SH-SY5Y (cell line): Measurements from ENCODE around the gene TET2.

Source experiments
- GATA2 ChIP-seq: IDR thresholded peaks from 2 replicates; pipeline ENCODE4 v1.6.1; 2011; ENCODE audit warnings: mild to moderate bottlenecking, low read depth, low read length
- GATA3 ChIP-seq: IDR thresholded peaks from 2 replicates; pipeline ENCODE4 v1.6.1; 2011; ENCODE audit warnings: low read depth, mild to moderate bottlenecking, low read length, moderate library complexity

DNA sequence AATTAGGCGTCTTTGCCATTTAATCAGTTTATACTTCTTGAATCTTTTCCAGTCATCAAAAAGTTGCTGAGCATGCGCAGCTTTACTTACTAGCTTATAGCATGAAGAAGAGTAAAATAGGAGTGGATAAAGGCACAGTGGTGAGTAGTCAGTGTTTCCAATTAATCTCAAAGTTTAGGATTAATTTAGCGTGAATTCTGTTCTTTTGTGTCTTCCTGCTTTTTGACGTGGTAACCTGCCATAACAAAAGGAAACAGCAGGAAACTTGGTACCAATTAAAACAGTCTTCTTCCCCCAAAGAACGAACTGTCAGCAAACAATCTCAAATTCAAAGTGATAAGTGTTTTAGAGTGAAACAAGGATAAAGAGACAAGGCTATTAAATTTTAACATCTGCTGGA lies 61.9 kb downstream of the TET2 start:
- TF ChIP-seq GATA2 (no peak), GATA3 (no peak)
